ENCODE measurements around the gene GPR84.
"Not testable (repeated sequence)": the region's sequence is repeated elsewhere in the genome, so short reads cannot be mapped to it uniquely, and the experiment has no call there.

Gene GPR84

GRCh38 chr12:54356228-54356627, 8.1 kb downstream of the GPR84 start:
- no peak for DNase-seq (ENCODE audit: low read depth in 2 of 2)

GRCh38 chr12:54355104-54355815, 9.0 kb downstream of the GPR84 start:
- no peak for DNase-seq (ENCODE audit: low read depth in 2 of 2)

- not testable (repeated sequence) for DNase-seq (ENCODE audit: low read depth in 2 of 2)
These were observed 10.0 kb downstream of the GPR84 start for GRCh38 chr12:54354271-54354670.

GRCh38 chr12:54352891-54353874, 11.1 kb downstream of the GPR84 start:
- DNase-seq (ENCODE audit: low read depth in 2 of 2), result no peak

- peak in 1 of 2 donors; percentile 30 for DNase-seq (ENCODE audit: low read depth in 2 of 2)
These were observed 12.2 kb downstream of the GPR84 start for GRCh38 chr12:54352022-54352531.

- DNase-seq (ENCODE audit: low read depth in 2 of 2), result no peak
These were observed 12.9 kb downstream of the GPR84 start for GRCh38 chr12:54351341-54351740.

GRCh38 chr12:54350743-54351142, 13.5 kb downstream of the GPR84 start:
- DNase-seq (ENCODE audit: low read depth in 2 of 2), result no peak

- no peak for DNase-seq (ENCODE audit: low read depth in 2 of 2)
These were observed 14.6 kb downstream of the GPR84 start for GRCh38 chr12:54349679-54350078.

GRCh38 chr12:54349036-54349435, 15.2 kb downstream of the GPR84 start:
- no peak for DNase-seq (ENCODE audit: low read depth in 2 of 2)

GRCh38 chr12:54341378-54342300, 22.6 kb downstream of the GPR84 start:
- no peak for DNase-seq (ENCODE audit: low read depth in 2 of 2)

GRCh38 chr12:54340846-54341245, 23.4 kb downstream of the GPR84 start:
- no peak for DNase-seq (ENCODE audit: low read depth in 2 of 2)

- no peak for DNase-seq (ENCODE audit: low read depth in 2 of 2)
These were observed 25.5 kb downstream of the GPR84 start for GRCh38 chr12:54338698-54339296.

- DNase-seq (ENCODE audit: low read depth in 2 of 2), result no peak
These were observed 26.2 kb downstream of the GPR84 start for GRCh38 chr12:54337854-54338650.

- no peak for DNase-seq (ENCODE audit: low read depth in 2 of 2)
These were observed 26.9 kb downstream of the GPR84 start for GRCh38 chr12:54337280-54337842.

GRCh38 chr12:54333420-54334034, 30.8 kb downstream of the GPR84 start:
- DNase-seq (ENCODE audit: low read depth in 2 of 2), result no peak

- no peak for DNase-seq (ENCODE audit: low read depth in 2 of 2)
These were observed 32.8 kb downstream of the GPR84 start for GRCh38 chr12:54331461-54331860.

- no peak for DNase-seq (ENCODE audit: low read depth in 2 of 2)
These were observed 33.8 kb downstream of the GPR84 start for GRCh38 chr12:54330442-54330841.

- DNase-seq (ENCODE audit: low read depth in 2 of 2), result no peak
These were observed 34.5 kb downstream of the GPR84 start for GRCh38 chr12:54329759-54330158.

- no peak for DNase-seq (ENCODE audit: low read depth in 2 of 2)
These were observed 35.5 kb downstream of the GPR84 start for GRCh38 chr12:54328595-54329337.
